Frontal cortex (tissue), 4 donors: ENCODE results near the gene SHROOM3. TPM values are rescaled to one million over a fixed set of nuclear protein-coding genes. Genes with fewer than 3 reads are reported as not detected.

ENCODE experiments used
- DNase-seq, 2 donors: peaks; one replicate each; pipeline ENCODE4 v3.0.0; 2012; ENCODE audit warnings: low spot score in 2 of 2
- FAIRE-seq: peaks from 2 replicates; lab custom pipeline; 2012; peaks lifted over from hg19 to GRCh38; lab: Jason Lieb, UNC
- total RNA-seq: library from RNA; depleted of rRNA; stranded (reverse); fragments of >200 nt; gene quantifications from one replicate; pipeline ENCODE4 v1.2.3, GENCODE V29; 2014
- donor health status: control.
- donor health status: control.
- donor health status: control.

SHROOM3 gene
- total RNA-seq, 1 donor from 2014 or later, result 9.8 TPM

- no peak for FAIRE-seq
- no peak for DNase-seq
These were observed 346.0 kb downstream of the SHROOM3 start for GRCh38 chr4:76780781-76781697.

GRCh38 chr4:76781698-76782595, 346.9 kb downstream of the SHROOM3 start:
- no peak for DNase-seq

GRCh38 chr4:76782837-76783236, 347.8 kb downstream of the SHROOM3 start:
- FAIRE-seq, result no peak
- no peak for DNase-seq

More at GRCh38 chr4:76781698-76782595, 346.9 kb downstream of the SHROOM3 start:
- no peak for FAIRE-seq

DNA sequence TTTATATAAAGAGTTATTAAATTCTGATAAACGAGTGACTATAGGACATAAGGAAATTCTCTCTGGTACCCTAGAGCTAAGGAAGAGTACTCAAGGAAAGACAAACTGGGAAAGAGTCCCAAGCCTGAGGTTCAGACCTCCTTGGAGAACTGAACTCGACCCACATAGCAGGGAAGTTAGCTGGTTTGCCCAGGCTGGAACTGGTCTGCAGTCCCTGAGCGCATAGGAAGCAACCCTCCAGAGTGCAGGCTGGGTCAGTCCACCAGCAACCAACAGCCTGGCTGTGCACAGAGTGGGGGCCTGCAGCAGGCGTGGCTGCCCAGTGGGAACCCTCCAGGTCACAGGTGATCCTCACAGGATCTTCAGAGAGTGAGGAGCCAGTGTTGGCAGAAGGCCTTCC, 348.8 kb downstream of the SHROOM3 start:
- FAIRE-seq (no peak), DNase-seq (no peak)

DNA sequence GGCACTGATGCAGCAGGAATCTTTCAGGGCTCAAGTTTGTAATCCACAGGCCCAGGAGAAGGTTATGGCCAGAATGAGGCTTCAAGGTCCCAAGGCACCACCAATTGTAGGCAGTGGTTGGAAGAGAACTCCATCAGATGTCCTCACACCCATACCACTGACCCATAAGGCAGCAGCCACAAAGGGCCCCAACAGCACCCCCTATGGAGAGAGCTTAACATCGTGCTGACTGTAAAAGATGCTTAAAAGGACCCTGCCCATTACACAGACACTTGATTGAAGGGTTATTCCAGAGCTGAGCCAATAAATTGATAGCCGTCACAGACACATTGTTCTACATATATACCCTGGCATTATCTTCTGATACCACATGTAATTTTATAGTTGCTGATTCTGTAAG, 349.2 kb downstream of the SHROOM3 start:
- DNase-seq (no peak), FAIRE-seq (no peak)

GRCh38 chr4:76787898-76788297, 352.9 kb downstream of the SHROOM3 start:
- FAIRE-seq (no peak), DNase-seq (no peak)

DNA sequence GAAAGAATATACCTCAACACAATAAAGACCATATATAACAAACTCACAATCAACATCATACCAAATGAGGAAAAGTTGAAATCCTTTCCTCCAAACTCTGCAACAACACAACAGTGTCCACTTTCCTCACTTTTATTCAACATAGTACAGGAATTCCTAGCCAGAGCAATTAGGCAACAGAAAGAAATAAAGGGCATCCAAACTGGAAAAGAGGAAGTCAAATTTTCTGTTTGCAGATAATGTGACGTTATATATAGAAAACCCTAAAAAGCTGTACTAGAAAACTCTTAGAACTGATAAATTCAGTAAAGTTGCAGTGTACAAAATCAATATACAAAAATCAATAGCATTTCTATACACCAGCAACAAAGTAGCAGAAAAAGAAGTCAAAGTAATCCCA, 355.3 kb downstream of the SHROOM3 start:
- no peak for DNase-seq
- no peak for FAIRE-seq

GRCh38 chr4:76791479-76791878, 356.4 kb downstream of the SHROOM3 start:
- FAIRE-seq (no peak), DNase-seq (no peak)

DNA sequence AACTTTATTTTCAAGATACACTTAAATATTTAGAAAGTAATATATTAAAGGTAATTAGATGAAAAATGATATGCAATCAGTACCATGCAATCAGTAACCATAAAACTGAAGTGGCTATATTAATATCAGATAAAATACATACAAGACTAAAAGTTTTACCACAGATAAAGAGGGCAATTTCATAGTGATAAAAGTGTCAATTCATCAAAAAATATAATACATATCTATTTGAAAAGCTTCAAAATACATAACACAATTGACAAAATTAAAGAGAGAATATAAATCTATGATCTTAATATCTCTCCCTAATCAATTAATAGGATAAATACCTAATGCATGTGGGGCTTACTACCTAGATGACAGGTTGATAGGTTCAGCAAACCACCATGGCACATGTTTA, 357.4 kb downstream of the SHROOM3 start:
- no peak for FAIRE-seq
- no peak for DNase-seq

- FAIRE-seq (no peak), DNase-seq (no peak)
These were observed 360.2 kb downstream of the SHROOM3 start for GRCh38 chr4:76795243-76795642.

DNA sequence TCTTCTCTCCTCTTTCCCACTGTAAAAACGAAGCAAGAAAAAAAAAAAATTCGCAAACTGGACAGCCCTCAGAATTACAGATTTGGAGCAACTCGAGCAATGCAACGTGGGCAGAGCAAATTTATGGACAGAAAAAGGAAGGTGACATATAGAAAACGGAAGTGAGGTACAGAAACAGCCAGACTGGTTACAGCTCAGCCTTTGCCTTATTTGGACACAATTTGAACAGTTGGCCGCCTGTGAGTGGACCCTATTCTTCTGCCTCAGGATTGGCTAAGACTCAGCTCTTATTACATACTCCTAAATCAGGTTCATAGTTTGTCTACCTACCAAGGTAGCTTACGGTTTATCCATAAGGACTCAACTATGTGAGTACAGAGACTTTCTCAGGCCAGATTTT, 364.1 kb downstream of the SHROOM3 start:
- FAIRE-seq (no peak), DNase-seq (no peak)

GRCh38 chr4:76799718-76800117, 364.7 kb downstream of the SHROOM3 start:
- FAIRE-seq, result no peak
- no peak for DNase-seq

DNA sequence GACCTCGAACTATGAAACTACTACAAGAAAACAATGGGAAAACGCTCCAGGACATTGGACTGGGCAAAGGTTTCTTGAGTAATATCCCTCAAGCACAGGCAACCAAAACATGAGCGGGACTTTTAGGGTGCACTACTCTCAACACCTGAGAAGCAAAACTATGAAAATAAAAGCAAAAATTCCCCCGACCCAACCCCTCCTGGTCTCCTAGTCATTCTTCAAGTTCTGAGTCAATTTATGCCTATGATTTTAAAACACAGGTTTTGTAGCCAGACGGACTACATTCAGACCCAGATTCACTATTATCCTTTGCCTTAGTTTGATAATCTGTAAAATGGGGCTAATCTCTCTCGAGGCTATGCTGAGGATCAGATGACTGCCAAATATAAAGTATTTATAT, 365.9 kb downstream of the SHROOM3 start:
- no peak for FAIRE-seq

GRCh38 chr4:76801621-76802235, 366.7 kb downstream of the SHROOM3 start:
- FAIRE-seq (no peak), DNase-seq (no peak)

More for the DNA sequence above, 365.9 kb downstream of the SHROOM3 start:
- no peak for DNase-seq

DNA sequence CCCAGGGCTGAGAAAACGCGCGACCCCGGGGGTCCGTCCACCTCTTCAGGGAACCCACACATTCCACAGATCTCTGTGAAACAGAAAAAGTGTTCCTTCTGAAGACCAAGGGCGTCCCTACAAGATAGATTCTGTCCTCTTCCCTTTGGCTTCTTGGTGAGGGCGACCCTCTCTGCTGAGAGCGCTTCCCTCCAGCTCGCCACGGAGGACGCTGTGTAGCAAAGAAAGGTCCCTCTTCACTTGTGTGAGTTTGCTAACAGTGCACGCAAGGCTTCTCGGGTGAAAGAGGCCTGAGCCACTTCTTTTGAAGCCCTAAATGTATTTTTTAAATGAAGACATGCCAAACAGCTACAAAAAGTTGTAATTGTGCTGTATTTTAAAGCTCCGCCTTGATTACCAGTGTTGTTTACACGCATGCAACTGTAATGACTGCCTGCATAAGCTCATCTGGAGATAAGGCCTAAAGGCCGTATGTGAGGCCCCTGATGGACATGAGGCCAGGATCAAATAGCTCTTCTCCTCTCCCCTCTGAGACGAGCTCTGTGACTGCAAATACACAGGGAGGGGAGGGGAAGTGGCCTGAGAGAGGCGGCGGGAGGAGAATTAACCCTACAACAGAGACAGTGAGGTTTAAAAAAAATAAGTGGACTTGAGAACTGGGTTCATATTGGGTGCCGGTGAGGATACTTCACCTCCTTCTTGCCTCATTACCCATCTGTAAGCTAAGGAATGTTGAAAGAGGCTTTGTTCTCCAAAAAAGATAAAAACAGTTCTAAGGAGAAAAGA, 367.4 kb downstream of the SHROOM3 start:
- DNase-seq, result no peak
- no peak for FAIRE-seq

GRCh38 chr4:76803522-76803921, 368.5 kb downstream of the SHROOM3 start:
- DNase-seq (peak in 1 of 2 donors; percentile 31), FAIRE-seq (no peak)

DNA sequence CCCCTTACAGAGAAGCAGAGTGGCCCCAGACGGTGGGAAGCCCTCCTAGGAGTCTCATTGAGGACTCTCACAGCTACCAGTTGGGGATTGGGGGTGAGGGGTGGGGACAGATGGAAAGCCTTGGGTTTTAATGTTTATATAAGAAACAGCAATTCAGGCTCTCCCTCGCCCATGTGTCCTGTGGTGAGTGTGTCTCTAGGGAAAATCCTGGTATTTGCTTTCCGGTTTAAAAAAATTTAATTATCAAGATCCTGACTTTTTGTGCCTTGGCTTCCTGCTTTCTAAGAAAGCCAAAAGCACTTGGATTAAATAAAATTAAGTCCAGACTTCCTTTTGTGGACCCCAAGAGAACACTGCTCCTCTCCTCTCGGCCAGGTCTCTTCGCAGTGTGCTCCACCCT, 369.1 kb downstream of the SHROOM3 start:
- FAIRE-seq, result no peak
- DNase-seq, result no peak

- DNase-seq (no peak), FAIRE-seq (no peak)
These were observed 371.3 kb downstream of the SHROOM3 start for GRCh38 chr4:76806346-76806745.

DNA sequence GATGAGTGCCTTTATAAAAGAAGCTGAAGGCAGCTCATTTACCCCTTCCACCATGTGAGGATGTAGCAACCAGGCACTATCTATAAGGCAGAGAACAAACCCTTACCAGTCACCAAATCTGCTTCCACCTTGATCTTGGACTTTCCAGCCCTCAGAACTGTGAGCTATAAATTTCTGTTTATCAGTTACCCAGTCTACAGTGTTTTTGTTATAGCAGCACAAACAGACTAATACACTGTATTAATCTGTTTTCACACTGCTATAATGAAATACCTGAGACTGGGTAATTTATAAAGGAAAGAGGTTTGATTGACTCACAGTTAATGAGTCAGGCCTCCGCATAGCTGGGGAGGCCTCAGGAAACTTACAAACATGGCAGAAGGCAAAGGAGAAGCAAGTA, 371.7 kb downstream of the SHROOM3 start:
- FAIRE-seq (no peak), DNase-seq (no peak)
